Adipose tissue (tissue), 3 donors: ENCODE data around the gene DHRS7B. TPM values are rescaled to one million over a fixed set of nuclear protein-coding genes. Genes with fewer than 3 reads are reported as not detected.
"Not testable (repeated sequence)": the region's sequence is repeated elsewhere in the genome, so short reads cannot be mapped to it uniquely, and the experiment has no call there.

ENCODE experiments used
- H3K27ac ChIP-seq: one replicate; pipeline ENCODE4 v1.5.1; 2013; ENCODE audit warnings: low read depth, low read length
- WGBS, 3 donors: extraction: QIAGEN DNeasy Blood & Tissue Kit; methylation state at CpG; one replicate each; pipeline ENCODE4 v1.1.7; 2013; 5-methylcytosine and 5-hydroxymethylcytosine counted together
- polyA plus RNA-seq, 3 donors: library from polyadenylated mRNA; stranded (reverse); fragments of 200-250 nt; gene quantifications; one replicate each; pipeline ENCODE4 v1.2.3, GENCODE V29; 2013
- donor health status: healthy with polysubstance abuse.
- donor health status: Bipolar disorder and iron deficiency.
- donor health status: healthy.

DHRS7B gene
- polyA plus RNA-seq, 3 donors = 19.7 to 44.8 (median 25.2) TPM

DNA sequence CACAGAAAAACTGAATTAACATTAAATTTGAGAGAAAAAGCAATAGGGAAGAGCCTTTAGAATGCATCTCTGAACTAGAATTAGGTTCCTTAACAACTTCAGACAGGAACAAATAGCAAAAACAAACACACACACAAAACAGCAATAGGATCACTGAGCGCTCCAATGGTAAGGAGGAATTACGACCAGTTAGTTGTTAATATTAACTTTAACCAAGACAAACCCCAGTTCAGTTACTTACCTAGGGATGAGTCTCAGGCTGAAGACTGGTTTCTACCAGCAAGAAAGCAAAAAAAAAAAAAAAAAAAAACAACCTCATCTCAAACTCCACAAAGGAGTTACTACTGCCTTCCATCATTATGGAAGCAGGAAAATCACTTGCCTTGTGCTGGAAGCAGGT, 14.6 kb downstream of the DHRS7B start:
- 88 to 98% (median 92%) methylated on average over 2 of the region's 2 CpGs for WGBS, 3 donors
- no peak overlapping the region for H3K27ac ChIP-seq

DNA sequence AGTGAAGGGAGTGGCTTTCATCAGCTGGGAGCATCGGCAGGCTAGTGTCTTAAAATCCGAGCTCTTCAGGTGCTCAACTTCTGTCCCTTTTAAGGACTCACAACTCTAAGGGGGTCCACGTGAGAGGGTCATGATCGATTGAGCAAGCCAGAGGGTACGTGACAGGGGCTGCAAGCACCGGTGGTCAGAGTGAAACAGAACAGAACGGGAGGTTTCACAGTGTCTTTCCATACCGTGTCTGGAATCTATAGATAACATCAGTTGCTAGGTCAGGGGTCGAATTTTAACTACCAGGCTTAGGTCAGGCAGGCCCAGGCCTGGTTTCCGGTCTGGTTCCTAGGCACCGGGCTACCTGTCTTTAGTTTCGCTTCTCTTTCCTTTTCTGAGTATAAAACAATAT, 15.3 kb downstream of the DHRS7B start:
- 73 to 89% (median 76%) methylated on average over 12 of the region's 12 CpGs for WGBS, 3 donors
- H3K27ac ChIP-seq = not testable (repeated sequence)

DNA sequence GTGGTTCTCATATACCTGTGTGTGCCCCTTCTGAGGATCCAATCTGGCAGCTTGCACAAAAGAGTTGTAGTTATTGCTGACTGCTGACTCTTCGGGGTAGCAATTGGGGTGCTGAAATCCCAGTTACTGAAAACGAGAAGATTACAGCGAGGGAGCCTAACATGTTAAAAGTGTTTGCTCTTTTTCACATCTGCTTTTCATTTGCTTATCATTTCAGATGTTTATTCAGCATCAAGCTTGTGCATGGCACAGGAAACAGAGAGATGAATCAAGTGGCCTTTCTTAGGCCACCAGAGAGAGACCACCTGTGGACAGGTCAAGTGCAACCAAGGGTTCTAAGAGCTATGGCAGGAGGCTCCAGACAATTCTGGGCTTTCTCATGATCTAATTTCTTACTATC, 16.9 kb downstream of the DHRS7B start:
- 57 to 87% (median 58%) methylated on average over 3 of the region's 3 CpGs for WGBS, 3 donors
- H3K27ac ChIP-seq = no peak overlapping the region

DNA sequence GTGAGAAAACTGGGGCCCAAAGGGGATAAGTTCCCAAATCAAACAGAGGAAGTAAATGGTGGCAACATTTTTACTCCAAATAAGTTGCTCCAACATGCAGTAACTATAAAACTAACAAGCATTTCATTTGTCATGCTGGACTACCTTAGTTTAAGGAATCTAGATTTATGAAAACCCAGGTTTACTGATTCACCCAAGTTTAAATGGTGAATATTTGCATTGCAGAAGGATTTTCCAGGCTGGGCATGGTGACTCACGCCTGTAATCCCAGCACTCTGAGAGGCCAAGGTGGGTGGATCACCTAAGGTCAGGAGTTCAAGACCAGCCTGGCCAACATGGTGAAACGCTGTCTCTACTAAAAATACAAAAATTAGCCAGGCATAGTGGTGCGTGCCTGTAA, 17.5 kb downstream of the DHRS7B start:
- 82 to 95% (median 90%) methylated on average over 3 of the region's 3 CpGs for WGBS, 3 donors
- not testable (repeated sequence) for H3K27ac ChIP-seq

DNA sequence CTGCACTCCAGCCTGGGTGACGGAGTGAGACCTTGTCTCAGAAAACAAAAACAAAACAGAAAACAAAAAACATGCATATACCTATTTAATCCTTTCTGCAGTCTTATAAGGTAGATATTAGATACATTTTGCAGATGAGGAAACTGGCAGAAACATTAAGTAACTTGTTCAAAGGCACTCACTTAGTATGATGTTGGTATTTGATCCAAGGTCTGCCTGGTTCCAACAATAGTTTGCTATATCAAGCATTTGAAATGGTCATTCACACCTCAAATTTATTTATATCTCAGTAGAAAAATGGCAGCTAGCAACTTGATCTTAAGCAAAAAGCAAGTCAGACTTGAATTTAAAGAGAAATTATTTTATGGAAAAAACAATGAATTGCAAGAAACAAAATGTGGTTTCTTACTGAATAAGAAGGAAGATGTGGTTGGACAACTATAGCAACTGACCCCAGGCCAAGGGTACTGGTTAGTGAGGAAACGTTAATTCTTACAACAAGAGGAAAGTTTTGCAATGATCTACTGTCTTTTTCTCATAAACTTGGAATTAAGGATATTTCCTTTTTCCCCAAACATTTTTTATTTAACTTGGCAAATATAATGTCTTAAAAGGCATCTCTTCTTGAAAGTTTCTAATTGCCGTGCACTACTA, 19.7 kb downstream of the DHRS7B start:
- WGBS, 3 donors = 57 to 90% (median 61%) methylated on average over 3 of the region's 3 CpGs
- no peak overlapping the region for H3K27ac ChIP-seq

DNA sequence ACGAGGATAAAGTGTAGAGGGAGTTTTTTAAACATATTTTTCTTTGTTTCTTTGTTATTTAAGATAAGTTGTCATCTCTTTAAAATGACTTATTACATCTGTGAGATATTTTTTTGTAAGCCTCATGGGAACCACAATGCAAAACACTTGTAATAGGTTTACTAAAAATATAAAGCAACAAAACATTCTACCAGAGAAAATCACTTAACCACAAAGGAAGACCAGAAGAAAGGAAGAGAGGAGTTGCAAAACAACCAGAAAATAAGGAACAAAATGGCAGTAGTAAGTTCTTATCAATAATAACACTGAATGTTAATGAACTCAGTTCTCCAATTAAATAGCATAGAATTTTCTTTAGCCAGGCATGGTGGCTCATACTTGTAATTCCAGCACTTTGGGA, 22.9 kb downstream of the DHRS7B start:
- 56 to 82% (median 68%) methylated on average over 1 of the region's 1 CpG for WGBS, 3 donors
- no peak overlapping the region for H3K27ac ChIP-seq

DNA sequence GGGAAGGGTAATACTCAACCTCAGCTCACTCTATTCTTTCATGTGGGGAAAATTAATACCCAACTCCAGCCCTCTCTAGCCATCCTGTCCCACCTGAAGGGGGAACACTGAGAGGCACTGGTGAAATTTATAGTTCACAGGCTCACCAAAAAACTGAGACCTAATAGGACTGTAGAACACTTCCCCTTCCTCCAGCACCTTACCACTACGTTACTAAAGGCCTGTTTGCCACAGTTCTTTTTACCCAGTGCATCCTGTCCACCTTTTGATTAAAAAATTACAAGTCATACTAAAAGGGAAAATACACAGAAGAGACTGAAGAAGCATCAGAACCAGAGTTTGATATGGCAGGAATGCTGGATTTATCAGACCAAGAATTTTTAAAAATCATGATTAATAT, 26.0 kb downstream of the DHRS7B start:
- 46 to 84% (median 55%) methylated on average over 1 of the region's 1 CpG for WGBS, 3 donors
- no peak overlapping the region for H3K27ac ChIP-seq

DNA sequence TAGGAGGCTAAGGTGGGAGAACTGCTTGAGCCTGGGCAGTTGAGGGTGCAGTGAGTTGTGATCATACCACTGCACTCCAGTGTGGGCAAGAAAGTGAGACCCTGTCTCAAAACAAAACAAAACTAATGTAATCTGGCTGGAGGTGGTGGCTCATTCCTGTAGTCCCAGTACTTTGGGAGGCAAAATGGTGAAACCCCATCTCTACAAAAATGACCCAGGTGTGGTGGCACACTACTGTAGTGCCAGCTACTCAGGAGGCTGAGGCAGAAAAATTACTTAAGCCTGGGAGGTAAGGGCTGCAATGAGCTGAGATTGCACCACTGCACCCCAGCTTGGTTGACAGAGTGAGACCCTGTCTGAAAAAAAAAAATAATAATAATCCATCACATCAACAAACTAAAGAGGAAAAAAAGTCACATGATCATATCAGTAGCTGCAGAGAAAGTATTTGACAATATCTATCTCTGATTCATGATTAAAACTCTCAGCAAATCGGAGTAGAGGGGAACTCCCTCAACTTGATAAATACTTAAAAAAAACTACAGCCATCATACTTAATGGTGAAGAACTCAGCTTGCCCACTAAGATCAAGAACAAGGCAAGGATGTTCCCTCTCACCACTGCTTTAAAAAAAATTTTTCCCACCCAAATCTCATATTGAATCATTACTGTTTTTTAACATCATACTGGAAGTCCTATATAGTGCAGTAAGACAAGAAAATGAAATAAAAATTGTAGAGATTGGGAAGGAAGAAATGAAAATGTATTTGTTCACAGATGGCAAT, 31.0 kb downstream of the DHRS7B start:
- WGBS, 3 donors = 63 to 94% (median 75%) methylated on average over 1 of the region's 1 CpG
- no peak overlapping the region for H3K27ac ChIP-seq

DNA sequence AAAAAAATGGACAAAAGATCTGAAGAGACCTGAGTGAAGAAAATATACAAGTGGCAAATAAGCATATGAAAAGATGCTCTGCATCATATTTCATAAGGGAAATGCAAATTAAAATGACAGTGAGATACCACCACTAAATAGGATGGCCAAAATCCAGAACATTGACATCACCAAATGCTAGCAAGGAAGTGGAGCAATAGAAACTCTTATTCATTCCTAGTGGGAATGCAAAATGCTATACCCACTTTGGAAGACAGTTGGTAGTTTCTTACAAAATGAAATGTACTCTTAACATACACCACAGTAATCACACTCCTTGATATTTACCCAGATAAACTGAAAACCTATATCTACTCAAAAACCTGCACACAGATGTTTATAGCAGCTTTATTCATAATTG, 33.6 kb downstream of the DHRS7B start:
- H3K27ac ChIP-seq = no peak overlapping the region

DNA sequence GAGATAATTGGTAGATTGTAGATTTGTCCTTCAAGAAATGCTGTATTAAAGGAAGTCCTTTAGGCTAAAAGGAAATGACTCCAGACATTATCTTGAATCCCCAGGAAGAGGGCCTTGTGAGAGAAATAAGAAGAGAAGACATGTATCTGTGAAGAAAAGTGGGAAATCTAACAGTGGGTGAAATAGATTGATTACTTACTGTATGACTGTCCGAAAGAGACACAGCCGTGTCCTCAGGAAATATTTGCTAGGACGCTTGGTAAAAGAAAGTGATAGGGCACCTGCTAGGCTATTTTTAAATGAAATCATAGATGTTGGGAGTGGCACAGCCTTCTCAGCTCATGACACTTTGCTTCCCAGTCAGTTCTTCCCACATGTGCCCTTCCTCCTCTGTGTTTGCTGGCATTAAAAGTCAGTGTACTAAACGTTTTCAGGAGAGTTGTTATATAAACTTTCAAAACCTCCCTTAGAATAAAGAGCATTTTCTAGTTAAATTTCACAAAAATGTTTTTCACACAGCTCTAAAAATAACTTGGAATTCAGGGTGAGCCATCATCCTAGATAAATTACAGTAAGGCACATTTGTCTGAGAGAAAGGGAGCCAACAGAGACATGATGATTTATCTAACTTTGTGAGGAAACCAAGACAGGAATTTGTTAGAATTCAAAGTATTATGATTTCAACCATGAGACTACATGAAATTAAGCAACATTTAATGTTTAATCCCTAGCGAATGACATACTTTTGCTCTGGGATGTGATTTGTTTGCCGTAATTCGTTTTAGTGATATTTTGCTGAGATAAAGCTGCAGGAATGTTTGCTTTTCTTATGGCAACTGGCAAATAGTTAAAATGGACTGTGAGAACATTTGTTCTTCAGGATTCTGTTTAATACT, 35.0 kb downstream of the DHRS7B start:
- WGBS, 3 donors = 20 to 41% (median 35%) methylated on average over 7 of the region's 7 CpGs
- no peak overlapping the region for H3K27ac ChIP-seq

DNA sequence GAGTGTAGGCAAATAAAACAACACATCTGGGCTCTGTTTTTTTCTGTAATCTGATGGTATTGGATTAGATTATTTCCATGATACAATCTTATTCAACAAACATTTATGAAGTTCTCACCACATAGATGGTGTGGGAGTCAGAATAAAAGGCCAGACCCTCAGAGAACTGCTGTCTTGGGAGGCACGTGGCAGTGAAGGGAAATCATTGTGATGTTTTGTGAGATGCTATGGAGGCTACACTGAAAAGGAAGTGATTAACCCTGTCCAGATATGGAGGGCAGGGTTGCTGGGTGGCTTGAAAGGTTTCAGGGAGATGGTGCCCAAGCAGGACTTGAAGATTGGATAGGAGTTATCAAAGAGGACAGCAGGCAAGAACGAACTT, 35.6 kb downstream of the DHRS7B start:
- 56 to 64% (median 56%) methylated on average over 2 of the region's 2 CpGs for WGBS, 3 donors
- H3K27ac ChIP-seq = no peak overlapping the region

DNA sequence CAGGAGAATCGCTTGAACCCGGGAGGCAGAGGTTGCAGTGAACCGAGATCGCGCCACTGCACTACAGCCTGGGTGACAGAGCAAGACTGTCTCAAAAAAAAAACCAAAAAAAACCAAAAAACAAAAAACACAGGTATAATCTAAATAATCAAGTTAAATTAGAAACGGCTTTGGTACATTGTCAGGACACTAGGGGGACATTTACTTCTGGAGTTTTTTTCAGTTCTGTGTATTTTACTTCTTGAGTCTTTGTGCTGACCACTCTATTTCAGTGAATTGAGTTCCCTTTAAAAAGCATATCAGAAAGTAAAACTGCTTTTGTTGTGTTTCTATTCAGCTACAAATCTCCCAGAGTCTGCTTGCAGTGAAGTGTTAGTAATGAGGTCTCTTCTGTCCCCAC, 36.3 kb downstream of the DHRS7B start:
- whole genome bisulfite sequencing, 3 donors = 92 to 96% (median 94%) methylated on average over 6 of the region's 6 CpGs
- H3K27ac ChIP-seq = no peak overlapping the region

DNA sequence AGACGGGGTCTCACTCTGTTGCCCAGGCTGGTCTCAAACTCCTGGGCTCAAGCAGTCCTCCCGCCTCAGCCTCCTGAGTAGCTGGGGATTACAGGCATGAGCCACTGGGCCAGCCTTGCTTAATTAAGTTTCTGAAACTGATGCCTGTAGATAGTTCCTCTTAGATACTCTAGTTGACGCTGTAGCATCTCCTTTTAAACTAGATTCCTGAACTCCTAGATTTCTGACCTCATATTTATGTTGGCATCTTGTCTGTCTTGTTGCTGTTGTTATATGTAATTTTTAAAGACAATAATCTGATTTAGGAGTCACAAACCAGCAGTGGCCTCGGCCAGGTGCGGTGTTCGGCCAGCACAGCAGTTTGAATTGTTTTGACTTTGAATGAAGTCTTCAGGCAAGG, 37.5 kb downstream of the DHRS7B start:
- 89 to 97% (median 92%) methylated on average over 6 of the region's 6 CpGs for WGBS, 3 donors
- no peak overlapping the region for H3K27ac ChIP-seq

DNA sequence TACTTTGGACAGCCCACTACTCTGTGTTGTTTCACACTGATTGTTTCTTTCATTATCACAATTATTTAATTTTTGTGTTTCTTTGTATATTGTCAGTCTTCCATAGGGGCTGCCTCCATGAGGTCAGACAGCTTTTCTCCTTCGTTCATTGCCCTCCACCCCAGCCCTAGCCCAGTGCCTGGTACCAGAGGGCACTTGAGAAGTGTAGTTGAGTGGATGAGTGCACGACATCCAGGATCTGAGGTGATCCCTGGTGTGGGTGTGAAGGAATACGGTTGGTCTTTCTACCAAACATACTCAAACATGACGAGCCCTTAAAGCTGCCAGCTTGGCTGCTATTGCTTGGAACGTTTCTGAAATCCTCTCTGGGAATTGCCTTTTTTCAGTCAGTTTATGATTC, 37.9 kb downstream of the DHRS7B start:
- H3K27ac ChIP-seq = no peak overlapping the region
- 74 to 88% (median 77%) methylated on average over 5 of the region's 5 CpGs for WGBS, 3 donors

DNA sequence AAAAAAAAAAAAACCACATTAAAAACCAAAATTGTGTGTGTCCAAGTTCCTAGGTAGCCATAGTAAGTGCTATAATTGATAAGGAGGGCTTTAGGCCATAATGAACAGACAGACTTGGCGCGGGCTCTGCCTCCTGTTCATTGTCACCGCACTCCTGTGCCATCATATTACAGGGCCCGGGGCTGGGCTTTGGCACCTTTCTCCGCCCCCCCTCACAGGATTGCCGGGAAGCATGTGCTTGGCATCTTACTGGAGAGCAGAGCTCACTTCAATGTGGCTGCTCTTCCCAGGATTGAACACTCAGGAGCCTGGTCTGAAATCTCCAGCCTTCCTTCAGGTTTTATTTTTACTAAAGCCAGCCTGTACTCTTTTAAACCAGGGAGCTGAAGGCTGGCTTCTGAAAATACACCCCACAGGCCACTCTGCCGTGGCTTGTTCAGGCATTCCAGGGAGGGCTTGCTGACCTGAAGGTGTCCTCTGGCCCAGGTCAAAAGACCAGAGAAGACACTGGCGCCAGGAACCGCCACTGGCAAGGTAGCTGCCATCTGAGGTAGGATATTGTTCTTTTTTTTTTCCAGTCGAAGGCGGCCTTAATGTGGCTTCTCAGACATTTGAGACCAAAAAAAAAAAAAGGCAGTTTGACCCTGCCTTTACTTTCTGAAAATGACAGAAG, 39.3 kb downstream of the DHRS7B start:
- peak overlapping the region; percentile 21 for H3K27ac ChIP-seq
- 71 to 86% (median 80%) methylated on average over 11 of the region's 11 CpGs for WGBS, 3 donors

DNA sequence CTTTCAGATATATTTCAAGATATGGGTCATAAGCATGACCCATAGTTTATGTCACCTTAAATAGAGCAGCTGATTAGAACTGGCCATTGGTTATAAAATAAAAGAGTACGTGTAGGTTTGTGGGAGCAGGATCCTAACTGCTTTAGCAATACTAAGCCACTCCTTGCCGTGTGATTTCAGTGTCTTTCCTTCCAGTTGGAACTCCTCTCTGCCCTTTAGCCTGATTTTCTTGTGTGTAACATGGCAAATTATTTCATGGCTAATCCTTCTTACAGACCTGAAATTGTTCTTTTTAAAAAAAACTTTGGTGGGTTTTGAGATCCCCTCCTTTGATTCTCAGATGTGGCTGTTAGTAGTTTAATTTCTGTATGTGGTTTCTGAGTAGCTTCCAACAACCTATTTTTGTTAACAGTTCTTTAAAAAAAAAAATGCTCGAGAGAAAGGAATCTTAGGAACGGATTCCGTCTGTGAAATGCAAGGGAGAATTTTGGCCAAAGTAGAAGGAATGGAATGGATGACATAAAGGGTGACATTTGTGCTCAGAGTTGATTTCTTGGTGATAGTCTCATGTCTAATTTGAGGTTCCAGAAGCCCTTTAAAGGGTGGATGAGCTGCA, 39.9 kb downstream of the DHRS7B start:
- no peak overlapping the region for H3K27ac ChIP-seq
- 41 to 68% (median 46%) methylated on average over 5 of the region's 5 CpGs for WGBS, 3 donors

DNA sequence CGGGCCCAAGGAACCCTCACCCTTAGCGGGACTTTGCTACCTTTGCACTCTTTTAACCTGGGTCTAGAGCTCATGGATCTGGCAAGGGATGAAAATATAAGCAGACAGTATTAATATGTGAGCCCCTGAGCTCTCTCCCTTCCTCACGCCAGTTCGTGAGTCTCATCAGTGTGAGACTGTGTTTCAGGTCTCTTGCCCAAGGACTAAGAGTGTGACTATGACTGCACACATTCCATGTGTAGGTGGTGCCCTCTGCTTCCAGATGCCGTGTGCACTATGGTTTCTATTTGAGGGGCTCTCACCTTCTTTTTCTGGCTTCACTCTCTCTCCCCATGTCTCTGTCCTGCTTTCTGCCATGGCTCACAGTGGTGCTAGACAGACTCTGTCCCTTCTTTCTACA, 40.5 kb downstream of the DHRS7B start:
- H3K27ac ChIP-seq = peak overlapping the region; percentile 31
- 70 to 76% (median 72%) methylated on average over 5 of the region's 5 CpGs for WGBS, 3 donors

DNA sequence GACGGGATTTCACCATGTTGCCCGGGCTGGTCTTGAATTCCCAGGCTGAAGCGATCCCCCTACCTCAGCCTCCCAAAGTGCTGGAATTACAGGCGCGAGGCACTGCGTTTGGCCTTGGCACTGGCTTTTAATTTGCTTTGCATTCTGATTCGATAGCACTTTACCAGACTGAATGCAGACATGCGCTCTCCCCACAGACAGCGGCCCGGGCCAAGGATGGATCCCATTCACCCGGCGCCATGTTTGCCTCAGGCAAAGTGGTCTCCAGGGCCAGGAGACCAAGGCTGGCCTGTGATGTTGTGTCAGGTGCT, 41.7 kb downstream of the DHRS7B start:
- H3K27ac ChIP-seq = no peak overlapping the region
- WGBS, 3 donors = 94 to 98% (median 97%) methylated on average over 12 of the region's 12 CpGs
